Measurements from ENCODE around the gene RNF113A.

The RNF113A gene

DNA sequence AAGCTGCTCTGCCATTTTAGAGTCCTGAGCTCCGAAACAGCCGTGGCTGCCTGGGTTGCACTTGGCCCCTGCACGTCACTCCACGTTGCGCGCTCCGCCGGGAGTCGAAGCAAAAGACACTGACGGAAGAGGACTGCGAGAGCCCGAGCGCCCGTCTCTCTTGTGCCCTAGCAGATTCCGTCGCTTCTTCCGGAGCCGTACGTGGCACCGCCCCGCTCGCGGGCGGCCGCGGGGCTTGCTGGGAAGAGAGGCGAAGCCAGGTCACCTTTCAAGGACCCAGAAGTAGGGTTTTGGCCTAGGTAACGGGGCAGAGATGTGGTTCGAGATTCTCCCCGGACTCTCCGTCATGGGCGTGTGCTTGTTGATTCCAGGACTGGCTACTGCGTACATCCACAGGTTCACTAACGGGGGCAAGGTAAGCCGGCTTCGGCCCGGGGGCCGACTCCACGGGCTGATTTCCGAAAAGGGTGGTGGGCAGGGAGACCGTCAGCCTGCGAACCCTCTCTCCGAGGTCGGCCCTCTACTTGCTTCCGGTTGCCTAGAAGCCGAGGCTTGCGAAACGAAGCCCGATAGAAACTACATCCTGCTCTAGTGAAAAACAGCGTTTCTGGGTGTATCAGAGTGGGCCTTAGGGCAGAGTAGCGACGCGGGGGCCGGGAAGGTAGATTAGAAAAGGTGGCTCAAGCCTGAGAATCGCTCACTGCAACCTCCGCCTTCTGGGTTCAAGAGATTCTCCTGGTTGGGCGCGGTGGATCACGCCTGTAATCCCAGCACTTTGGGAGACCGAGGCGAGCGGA is at the start of gene RNF113A, which contains the start of gene NDUFA1:
Gene RNF113A (minus strand): TSS at position 135 of the 797 bp plus-strand sequence. CDS start 120 bp downstream, at position 15.
Gene NDUFA1 (plus strand): TSS at position 234 of the 797 bp plus-strand sequence. CDS start 80 bp downstream, at position 314.
- TF ChIP-seq, protein P1, sequence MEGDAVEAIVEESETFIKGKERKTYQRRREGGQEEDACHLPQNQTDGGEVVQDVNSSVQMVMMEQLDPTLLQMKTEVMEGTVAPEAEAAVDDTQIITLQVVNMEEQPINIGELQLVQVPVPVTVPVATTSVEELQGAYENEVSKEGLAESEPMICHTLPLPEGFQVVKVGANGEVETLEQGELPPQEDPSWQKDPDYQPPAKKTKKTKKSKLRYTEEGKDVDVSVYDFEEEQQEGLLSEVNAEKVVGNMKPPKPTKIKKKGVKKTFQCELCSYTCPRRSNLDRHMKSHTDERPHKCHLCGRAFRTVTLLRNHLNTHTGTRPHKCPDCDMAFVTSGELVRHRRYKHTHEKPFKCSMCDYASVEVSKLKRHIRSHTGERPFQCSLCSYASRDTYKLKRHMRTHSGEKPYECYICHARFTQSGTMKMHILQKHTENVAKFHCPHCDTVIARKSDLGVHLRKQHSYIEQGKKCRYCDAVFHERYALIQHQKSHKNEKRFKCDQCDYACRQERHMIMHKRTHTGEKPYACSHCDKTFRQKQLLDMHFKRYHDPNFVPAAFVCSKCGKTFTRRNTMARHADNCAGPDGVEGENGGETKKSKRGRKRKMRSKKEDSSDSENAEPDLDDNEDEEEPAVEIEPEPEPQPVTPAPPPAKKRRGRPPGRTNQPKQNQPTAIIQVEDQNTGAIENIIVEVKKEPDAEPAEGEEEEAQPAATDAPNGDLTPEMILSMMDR (IDR thresholded peaks at IDR 0.05), result no peak

DNA sequence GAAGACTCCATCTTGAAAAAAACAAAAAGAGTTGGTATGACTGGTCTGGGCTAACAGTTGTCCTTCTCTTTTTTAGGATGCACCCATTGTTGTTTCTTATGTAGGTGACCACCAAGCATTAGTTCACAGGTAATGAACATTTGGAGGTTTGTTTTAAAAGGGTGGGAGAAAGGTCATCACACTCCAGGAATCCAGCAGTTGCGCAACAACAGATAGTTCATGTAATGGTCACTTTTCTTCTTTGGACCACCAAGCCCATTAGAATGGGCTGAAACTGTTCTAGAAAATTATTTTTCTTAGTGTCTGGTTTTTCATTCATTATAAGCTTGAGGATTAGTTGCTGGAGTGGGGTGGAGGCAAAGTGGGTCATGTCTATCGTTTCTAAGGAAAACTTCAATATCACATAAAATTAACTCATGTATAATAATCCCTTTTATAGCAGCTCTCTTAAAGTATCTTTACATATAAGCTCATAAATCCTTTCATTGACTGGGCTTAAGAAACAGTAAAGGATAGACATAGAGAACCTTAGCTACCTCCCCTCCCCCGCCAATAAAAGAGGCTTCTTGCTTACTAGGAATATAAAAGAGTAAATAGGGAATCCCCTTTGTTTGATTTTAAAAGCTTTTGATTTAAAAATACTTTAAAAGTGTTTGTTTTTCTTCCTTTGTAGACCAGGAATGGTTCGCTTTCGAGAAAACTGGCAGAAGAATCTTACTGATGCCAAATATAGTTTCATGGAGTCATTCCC is 48.5 kb upstream of the RNF113A start:
- TF ChIP-seq, protein P1 (IDR thresholded peaks at IDR 0.05), result no peak

DNA sequence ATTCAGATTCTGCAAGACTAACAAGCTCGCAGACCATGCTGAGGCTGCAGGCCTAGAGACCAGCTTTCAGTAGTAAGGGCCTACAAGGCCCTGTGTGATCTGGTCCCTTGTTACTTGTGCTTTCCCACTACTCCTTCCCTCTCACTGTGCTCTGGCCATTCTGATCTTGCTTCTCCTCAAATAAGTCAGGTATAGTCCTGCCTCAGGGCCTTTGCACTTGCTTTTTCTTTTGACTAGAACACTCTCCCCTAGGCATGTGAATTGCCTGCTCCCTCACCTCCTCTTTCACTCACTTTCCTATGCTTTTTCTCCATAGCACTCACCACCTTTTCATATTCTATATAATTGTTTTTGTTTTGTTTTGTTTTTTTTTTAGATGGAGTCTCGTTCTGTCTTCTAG is 46.3 kb upstream of the RNF113A start:
- TF ChIP-seq, protein P1 (IDR thresholded peaks at IDR 0.05), result no peak

DNA sequence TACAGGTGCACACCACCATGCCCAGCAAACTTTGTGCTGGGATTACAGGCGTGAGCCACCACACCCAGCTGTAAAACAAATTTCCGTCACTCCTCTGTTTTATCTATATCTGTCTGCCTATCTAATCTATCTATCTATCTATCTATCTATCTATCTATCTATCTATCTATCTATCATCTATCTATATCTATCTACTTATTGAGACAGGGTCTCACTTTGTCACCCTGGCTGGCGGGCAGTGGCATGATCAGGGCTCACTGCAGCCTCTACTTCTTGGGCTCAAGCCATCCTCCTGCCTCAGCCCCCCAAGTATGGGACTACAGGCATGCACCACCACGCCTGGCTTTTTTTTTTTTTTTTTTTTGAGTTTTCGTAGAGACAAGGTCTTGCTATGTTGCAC is 44.8 kb upstream of the RNF113A start:
- TF ChIP-seq, protein P1 (IDR thresholded peaks at IDR 0.05), result no peak

DNA sequence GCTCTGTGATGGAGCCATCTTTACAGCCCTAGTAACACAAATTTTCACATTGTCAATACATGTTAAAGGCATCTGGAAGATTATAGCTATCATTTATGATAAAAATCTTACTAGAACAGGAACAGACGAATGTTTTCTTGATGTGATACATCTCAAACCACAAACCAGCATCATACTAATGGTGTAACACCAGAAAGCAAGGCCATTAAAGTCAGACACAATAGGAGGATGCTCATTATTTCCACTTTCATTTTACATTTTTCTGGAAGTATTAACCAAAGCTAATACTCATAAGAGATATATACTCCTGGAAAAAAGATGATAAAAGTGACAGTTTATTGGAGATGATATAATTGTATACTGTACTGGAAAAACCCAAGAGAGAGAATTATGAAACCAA is 29.4 kb upstream of the RNF113A start:
- TF ChIP-seq, protein P1 (IDR thresholded peaks at IDR 0.05), result no peak

DNA sequence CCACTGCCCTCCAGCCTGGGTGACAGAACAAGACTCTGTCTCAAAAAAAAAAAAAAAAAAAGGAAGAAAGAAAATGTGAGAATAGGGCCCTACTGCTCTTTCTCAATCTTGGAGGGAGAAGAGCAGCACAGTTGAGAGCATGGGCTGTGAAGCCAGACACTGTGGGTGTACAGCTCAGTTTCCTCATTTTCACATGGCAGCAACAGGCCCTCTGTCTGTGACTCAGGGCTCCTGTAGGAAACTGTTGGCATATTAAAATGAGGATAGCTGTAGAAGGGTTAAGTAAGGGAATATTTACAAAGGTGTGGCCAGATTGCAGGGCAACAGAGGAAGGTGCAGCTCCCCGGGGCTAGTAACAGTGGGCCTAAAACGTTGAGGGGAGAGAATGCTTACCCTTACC is 27.6 kb upstream of the RNF113A start:
- TF ChIP-seq, protein P1 (IDR thresholded peaks at IDR 0.05), result no peak

DNA sequence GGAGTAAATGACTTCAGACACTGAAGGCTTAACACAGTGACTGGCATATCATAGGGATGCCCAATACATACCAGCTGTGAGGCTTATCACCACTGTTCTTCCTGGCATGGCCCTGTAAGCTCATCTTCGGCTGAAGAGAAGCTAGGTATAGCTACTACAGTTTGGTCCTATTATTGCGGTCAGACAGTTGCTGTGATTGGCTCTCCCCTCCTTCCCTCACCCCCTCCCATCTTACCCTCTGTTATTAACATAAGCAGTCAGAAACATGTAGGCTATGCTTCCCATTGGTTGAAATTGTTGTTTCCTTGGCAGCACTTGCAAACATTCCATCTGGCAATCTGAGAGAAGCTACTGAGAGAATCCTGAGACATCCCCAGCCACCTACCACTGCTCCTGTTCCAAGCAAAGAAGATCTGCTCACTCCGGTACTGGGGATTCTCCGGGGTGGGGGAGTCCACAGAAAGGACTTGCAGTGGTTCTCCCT is 24.4 kb upstream of the RNF113A start, which contains the start of gene AKAP14:
Gene AKAP14 (plus strand): TSS at position 51 of the 484 bp plus-strand sequence. CDS start 7,331 bp downstream, outside the sequence.
- TF ChIP-seq, protein P1 (IDR thresholded peaks at IDR 0.05), result no peak
